Endothelial cell (in vitro differentiated cells): ENCODE data around the gene NRDC. TPM values are rescaled to one million over a fixed set of nuclear protein-coding genes. Genes with fewer than 3 reads are reported as not detected.

ENCODE experiments used
- DNase-seq: peaks from one replicate; pipeline ENCODE4 v3.0.0; 2021; ENCODE audit warnings: low spot score
- H3K27ac Mint-ChIP-seq: one replicate; pipeline ENCODE4 v1.8.0; 2021; ENCODE audit warnings: mixed read lengths, inconsistent platforms; ENCODE audit not compliant: unreplicated experiment
- H3K27me3 Mint-ChIP-seq: one replicate; pipeline ENCODE4 v1.8.0; 2021; ENCODE audit warnings: mild to moderate bottlenecking, moderate library complexity, mixed read lengths, inconsistent platforms; ENCODE audit not compliant: unreplicated experiment
- H3K36me3 Mint-ChIP-seq: one replicate; pipeline ENCODE4 v1.8.0; 2021; ENCODE audit warnings: mild to moderate bottlenecking, low read depth, mixed read lengths, inconsistent platforms; ENCODE audit not compliant: unreplicated experiment
- H3K4me1 Mint-ChIP-seq: one replicate; pipeline ENCODE4 v1.8.0; 2021; ENCODE audit warnings: mild to moderate bottlenecking, mixed read lengths, inconsistent platforms; ENCODE audit not compliant: unreplicated experiment
- H3K4me3 Mint-ChIP-seq: one replicate; pipeline ENCODE4 v1.8.0; 2021; ENCODE audit warnings: mild to moderate bottlenecking, mixed read lengths, inconsistent platforms; ENCODE audit not compliant: unreplicated experiment
- H3K9me3 Mint-ChIP-seq: one replicate; pipeline ENCODE4 v1.8.0; 2021; ENCODE audit warnings: mixed read lengths, inconsistent platforms; ENCODE audit not compliant: unreplicated experiment
- CTCF ChIP-seq: fragments of 200-600 bp; sonication (generic); IDR thresholded peaks from one replicate; pipeline ENCODE4 v1.5.0; 2021; ENCODE audit warnings: antibody characterized with exemption; ENCODE audit not compliant: unreplicated experiment
- total RNA-seq: library from RNA; stranded (reverse); fragmentation: NEBNext Ultra II Directional; extraction: Animal tissue kit (Norgen Biotek cat#: 25700); gene quantifications from one replicate; pipeline ENCODE4 v1.2.1, GENCODE V29; 2021; ENCODE audit not compliant: unreplicated experiment

Gene NRDC
- total RNA-seq, 1 donor from 2014 or later, result 135 TPM

GRCh38 chr1:51792864-51793263 is 85.7 kb downstream of the NRDC start:
- Mint-ChIP-seq H3K36me3 (peaks cover 58% of the 10 kb centered on the region), H3K27me3 (peaks cover 6% of the 10 kb centered on the region), H3K27ac (peak overlapping the region; percentile 86), H3K9me3 (no peaks in the 10 kb centered on the region), H3K4me1 (peaks cover 13% of the 10 kb centered on the region), H3K4me3 (peak overlapping the region; percentile 57)
- no peak for DNase-seq
- TF ChIP-seq CTCF, result no peak

GRCh38 chr1:51791888-51792287 is 86.6 kb downstream of the NRDC start:
- H3K27ac Mint-ChIP-seq, result peak overlapping the region; percentile 53
- H3K36me3 Mint-ChIP-seq, result peaks cover 55% of the 10 kb centered on the region
- H3K9me3 Mint-ChIP-seq, result no peaks in the 10 kb centered on the region
- H3K27me3 Mint-ChIP-seq, result peaks cover 6% of the 10 kb centered on the region
- DNase-seq, result no peak
- no peak for TF ChIP-seq CTCF
- H3K4me1 Mint-ChIP-seq, result peaks cover 13% of the 10 kb centered on the region
- H3K4me3 Mint-ChIP-seq, result no peak overlapping the region

GRCh38 chr1:51790385-51790784 is 88.1 kb downstream of the NRDC start:
- no peak overlapping the region for H3K27ac Mint-ChIP-seq
- no peak for DNase-seq
- peaks cover 13% of the 10 kb centered on the region for H3K4me1 Mint-ChIP-seq
- H3K9me3 Mint-ChIP-seq, result no peaks in the 10 kb centered on the region
- H3K36me3 Mint-ChIP-seq, result peaks cover 65% of the 10 kb centered on the region
- H3K4me3 Mint-ChIP-seq, result no peak overlapping the region
- no peak for TF ChIP-seq CTCF
- H3K27me3 Mint-ChIP-seq, result peaks cover 6% of the 10 kb centered on the region

GRCh38 chr1:51789342-51789741 is 89.2 kb downstream of the NRDC start:
- TF ChIP-seq CTCF, result no peak
- no peak overlapping the region for H3K4me3 Mint-ChIP-seq
- H3K4me1 Mint-ChIP-seq, result peaks cover 13% of the 10 kb centered on the region
- DNase-seq, result no peak
- peaks cover 70% of the 10 kb centered on the region for H3K36me3 Mint-ChIP-seq
- H3K9me3 Mint-ChIP-seq, result no peaks in the 10 kb centered on the region
- H3K27me3 Mint-ChIP-seq, result peaks cover 6% of the 10 kb centered on the region
- no peak overlapping the region for H3K27ac Mint-ChIP-seq

- DNase-seq, result no peak
- no peak overlapping the region for H3K4me3 Mint-ChIP-seq
- H3K27ac Mint-ChIP-seq, result no peak overlapping the region
- no peak for TF ChIP-seq CTCF
- peaks cover 6% of the 10 kb centered on the region for H3K27me3 Mint-ChIP-seq
- peaks cover 11% of the 10 kb centered on the region for H3K4me1 Mint-ChIP-seq
- H3K9me3 Mint-ChIP-seq, result no peaks in the 10 kb centered on the region
- peaks cover 69% of the 10 kb centered on the region for H3K36me3 Mint-ChIP-seq
These were observed 89.6 kb downstream of the NRDC start for GRCh38 chr1:51788938-51789337.
